ENCODE measurements around the gene PARVA. TPM values are rescaled to one million over a fixed set of nuclear protein-coding genes. Genes with fewer than 3 reads are reported as not detected.

Gene PARVA
- total RNA-seq, 2 donors from 2014 or later = 55.9 to 58.1 TPM

GRCh38 chr11:12438291-12438690 is 60.9 kb downstream of the PARVA start:
- Histone ChIP-seq H3K4me3 (no peak overlapping the region), H3K27me3 (no peaks in the 10 kb centered on the region), H3K4me1 (peaks cover 0 to 35% of the 10 kb centered on the region in 2 donors), H3K9me3 (no peaks in the 10 kb centered on the region), H3K27ac (no peak overlapping the region), H3K36me3 (peaks cover 6% of the 10 kb centered on the region)
- TF ChIP-seq CTCF (IDR thresholded peaks at IDR 0.05) = no peak
- DNase-seq (ENCODE audit: low spot score) = no peak

DNA sequence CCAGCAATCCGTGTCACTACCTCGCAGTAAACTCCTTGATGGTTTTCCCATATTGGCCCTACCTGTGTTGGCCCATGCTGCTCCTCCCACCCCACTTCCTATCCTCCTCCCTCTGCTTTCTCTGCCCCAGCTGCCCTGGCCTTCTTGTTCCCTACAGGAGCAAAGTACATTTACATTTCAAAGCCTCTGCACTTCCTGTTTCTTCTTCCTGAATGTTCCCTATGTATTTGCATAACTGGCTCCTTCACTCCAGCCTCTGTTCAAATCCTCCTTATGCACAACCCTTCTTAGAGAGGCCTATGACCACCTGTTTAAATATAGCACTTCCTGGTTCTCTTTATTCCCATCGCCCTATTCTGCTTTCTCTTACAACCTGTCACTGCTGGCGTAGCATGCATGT is 62.2 kb downstream of the PARVA start:
- no peak for TF ChIP-seq CTCF (IDR thresholded peaks at IDR 0.05)
- peaks cover 12% of the 10 kb centered on the region for H3K36me3 ChIP-seq
- H3K27ac ChIP-seq = no peak overlapping the region
- H3K4me1 ChIP-seq = peaks cover 0 to 22% of the 10 kb centered on the region in 2 donors
- no peak overlapping the region for H3K4me3 ChIP-seq
- H3K9me3 ChIP-seq = no peaks in the 10 kb centered on the region
- DNase-seq (ENCODE audit: low spot score) = no peak
- H3K27me3 ChIP-seq = no peaks in the 10 kb centered on the region

GRCh38 chr11:12440565-12440964 is 63.2 kb downstream of the PARVA start:
- DNase-seq (ENCODE audit: low spot score) = no peak
- Histone ChIP-seq H3K27ac (no peak overlapping the region), H3K4me3 (no peak overlapping the region), H3K9me3 (no peaks in the 10 kb centered on the region), H3K27me3 (no peaks in the 10 kb centered on the region), H3K4me1 (peaks cover 0 to 13% of the 10 kb centered on the region in 2 donors), H3K36me3 (peaks cover 12% of the 10 kb centered on the region)
- TF ChIP-seq CTCF (IDR thresholded peaks at IDR 0.05) = no peak

DNA sequence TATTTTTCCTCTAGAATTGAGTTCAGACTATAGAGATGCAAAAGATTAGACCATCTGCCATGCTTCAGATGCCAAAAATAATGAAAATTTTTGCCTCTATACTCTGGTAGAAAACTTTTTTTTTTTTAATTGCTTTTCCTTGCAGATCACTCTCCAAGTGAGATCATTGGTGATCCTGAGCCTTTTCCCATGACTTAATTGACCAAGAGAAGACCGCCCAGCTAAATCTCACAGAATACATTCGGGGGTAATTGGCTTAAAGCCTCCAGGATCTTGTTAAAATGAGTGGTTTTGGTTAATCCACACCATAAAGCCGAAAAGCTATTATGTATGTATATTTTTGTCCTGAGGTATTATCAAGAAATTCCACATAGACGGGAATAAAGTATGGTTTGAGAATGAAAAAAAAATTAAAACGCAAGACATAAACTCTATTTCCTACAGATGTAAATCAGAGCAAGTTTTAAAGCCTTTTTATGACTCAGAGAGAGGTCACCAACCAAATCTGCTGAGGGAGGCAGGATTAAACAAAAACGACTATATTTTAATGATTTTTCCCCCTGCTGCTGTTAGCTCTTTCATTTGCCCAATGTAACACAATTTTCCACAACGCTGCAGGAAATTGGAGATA is 64.0 kb downstream of the PARVA start:
- no peaks in the 10 kb centered on the region for H3K27me3 ChIP-seq
- no peaks in the 10 kb centered on the region for H3K9me3 ChIP-seq
- no peak for TF ChIP-seq CTCF (IDR thresholded peaks at IDR 0.05)
- DNase-seq (ENCODE audit: low spot score) = no peak
- H3K36me3 ChIP-seq = peaks cover 12% of the 10 kb centered on the region
- H3K4me3 ChIP-seq = no peak overlapping the region
- H3K27ac ChIP-seq = no peak overlapping the region
- H3K4me1 ChIP-seq = peaks cover 0 to 6% of the 10 kb centered on the region in 2 donors

GRCh38 chr11:12444601-12445000 is 67.2 kb downstream of the PARVA start:
- DNase-seq (ENCODE audit: low spot score) = no peak
- Histone ChIP-seq H3K9me3 (no peaks in the 10 kb centered on the region), H3K4me3 (no peak overlapping the region), H3K27me3 (no peaks in the 10 kb centered on the region), H3K36me3 (peaks cover 12% of the 10 kb centered on the region), H3K4me1 (peaks cover 0 to 25% of the 10 kb centered on the region in 2 donors), H3K27ac (no peak overlapping the region)
- TF ChIP-seq CTCF (IDR thresholded peaks at IDR 0.05) = no peak

- H3K4me3 ChIP-seq = no peak overlapping the region
- no peaks in the 10 kb centered on the region for H3K9me3 ChIP-seq
- H3K27ac ChIP-seq = no peak overlapping the region
- DNase-seq (ENCODE audit: low spot score) = no peak
- no peak for TF ChIP-seq CTCF (IDR thresholded peaks at IDR 0.05)
- H3K36me3 ChIP-seq = peaks cover 12% of the 10 kb centered on the region
- H3K27me3 ChIP-seq = no peaks in the 10 kb centered on the region
- peaks cover 0 to 29% of the 10 kb centered on the region in 2 donors for H3K4me1 ChIP-seq
Measured at GRCh38 chr11:12445001-12445400, 67.6 kb downstream of the PARVA start.

Data from right atrium auricular region (tissue), 2 donors.